Testis (tissue), 3 donors: ENCODE results near the gene CXXC4. TPM values are rescaled to one million over a fixed set of nuclear protein-coding genes. Genes with fewer than 3 reads are reported as not detected.

Source experiments
- DNase-seq: peaks from one replicate; pipeline ENCODE4 v3.0.0-alpha.2; 2019
- H3K27ac ChIP-seq, 2 donors: fragments of 200-600 bp; sonication (generic); one replicate each; pipeline ENCODE4 v1.5.1; 2019
- H3K27me3 ChIP-seq: fragments of 200-600 bp; sonication (generic); one replicate; pipeline ENCODE4 v1.5.1; 2019
- H3K36me3 ChIP-seq: fragments of 200-600 bp; sonication (generic); one replicate; pipeline ENCODE4 v1.5.1; 2017; ENCODE audit warnings: low read depth; ENCODE audit errors: missing control alignments
- H3K4me1 ChIP-seq: fragments of 200-600 bp; sonication (generic); one replicate; pipeline ENCODE4 v1.5.1; 2019
- H3K4me3 ChIP-seq, 2 donors: fragments of 200-600 bp; sonication (generic); one replicate each; pipeline ENCODE4 v1.5.1; 2017 to 2019
- H3K9me3 ChIP-seq: fragments of 200-600 bp; sonication (generic); one replicate; pipeline ENCODE4 v1.5.1; 2017
- CTCF ChIP-seq, 3 experiments: fragments of 450-650 bp in 2 of 3; fragments of 200-600 bp in 1 of 3; sonication (generic) in 1 of 3; IDR thresholded peaks; one replicate each; pipeline ENCODE4 v1.5.1; 2016 to 2019; ENCODE audit warnings: antibody characterized with exemption in 3 of 3, mild to moderate bottlenecking in 2 of 3, moderate library complexity in 1 of 3
- POLR2A ChIP-seq: fragments of 450-650 bp; IDR thresholded peaks from one replicate; pipeline ENCODE4 v1.6.1; 2017; ENCODE audit warnings: antibody characterized with exemption, mild to moderate bottlenecking, moderate library complexity
- WGBS, 2 donors: methylation state at CpG; one replicate each; pipeline ENCODE4 v1.1.5; 2018; 5-methylcytosine and 5-hydroxymethylcytosine counted together
- intact Hi-C: fragments of 100-400 bp; cut with DNase I; formaldehyde crosslinking; loops from one replicate; pipeline ENCODE4 v1.15.1; 2023; ENCODE audit warnings: low total_unique reads
- polyA plus RNA-seq: library from polyadenylated mRNA; stranded (reverse); fragments of 350-450 nt; fragmentation: Illumina TruSeq; extraction: RNeasy Lipid Tissue Mini Kit (QIAGEN cat#74804); gene quantifications from one replicate; pipeline ENCODE4 v1.2.3, GENCODE V29; 2014; ENCODE audit warnings: low read depth, low replicate concordance; ENCODE audit not compliant: insufficient read depth
- total RNA-seq, 2 donors: library from RNA; depleted of rRNA; stranded (reverse); fragments of >200 nt; gene quantifications; one replicate each; pipeline ENCODE4 v1.2.3, GENCODE V29; 2016

CXXC4 gene
- total and polyA plus RNA-seq, 3 donors from 2014 or later = 3.7 to 10.2 (median 8.6) TPM

GRCh38 chr4:104486716-104487504, 7.8 kb downstream of the CXXC4 start:
- H3K27ac ChIP-seq = peak overlapping the region in 1 of 2 donors; percentile 8
- 91 to 93% methylated on average over 2 of the region's 2 CpGs for WGBS, 2 donors
- DNase-seq = peak; percentile 20
- H3K9me3 ChIP-seq = no peaks in the 10 kb centered on the region
- H3K27me3 ChIP-seq = no peaks in the 10 kb centered on the region
- no peaks in the 10 kb centered on the region for H3K4me1 ChIP-seq
- no peak overlapping the region for H3K4me3 ChIP-seq
- TF ChIP-seq CTCF (IDR thresholded peaks at IDR 0.05) (no peak), POLR2A (no peak)
- no peaks in the 10 kb centered on the region for H3K36me3 ChIP-seq
- intact Hi-C loops = no loop called here

GRCh38 chr4:104475652-104476051, 19.0 kb downstream of the CXXC4 start:
- intact Hi-C loops = no loop called here
- no peaks in the 10 kb centered on the region for H3K36me3 ChIP-seq
- H3K27ac ChIP-seq = no peak overlapping the region
- no peaks in the 10 kb centered on the region for H3K9me3 ChIP-seq
- DNase-seq = no peak
- TF ChIP-seq POLR2A = no peak
- TF ChIP-seq CTCF (IDR thresholded peaks at IDR 0.05) = no peak
- no peak overlapping the region for H3K4me3 ChIP-seq
- no peaks in the 10 kb centered on the region for H3K27me3 ChIP-seq
- WGBS, 2 donors = 81 to 84% methylated on average over 4 of the region's 4 CpGs
- H3K4me1 ChIP-seq = no peaks in the 10 kb centered on the region

GRCh38 chr4:104472766-104473165, 21.9 kb downstream of the CXXC4 start:
- H3K36me3 ChIP-seq = no peaks in the 10 kb centered on the region
- H3K27me3 ChIP-seq = no peaks in the 10 kb centered on the region
- TF ChIP-seq POLR2A (no peak), CTCF (IDR thresholded peaks at IDR 0.05) (no peak)
- no peak overlapping the region for H3K27ac ChIP-seq
- DNase-seq = no peak
- H3K9me3 ChIP-seq = no peaks in the 10 kb centered on the region
- H3K4me1 ChIP-seq = no peaks in the 10 kb centered on the region
- 91 to 98% methylated on average over 1 of the region's 1 CpG for WGBS, 2 donors
- H3K4me3 ChIP-seq = no peak overlapping the region
- intact Hi-C loops = no loop called here

GRCh38 chr4:104470770-104471169, 23.9 kb downstream of the CXXC4 start:
- DNase-seq = no peak
- no peaks in the 10 kb centered on the region for H3K27me3 ChIP-seq
- whole genome bisulfite sequencing, 2 donors = 85 to 95% methylated on average over 1 of the region's 1 CpG
- no peak overlapping the region for H3K4me3 ChIP-seq
- intact Hi-C loops = no loop called here
- H3K4me1 ChIP-seq = no peaks in the 10 kb centered on the region
- TF ChIP-seq CTCF (IDR thresholded peaks at IDR 0.05) (no peak), POLR2A (no peak)
- no peak overlapping the region for H3K27ac ChIP-seq
- no peaks in the 10 kb centered on the region for H3K36me3 ChIP-seq
- no peaks in the 10 kb centered on the region for H3K9me3 ChIP-seq

GRCh38 chr4:104469794-104470193, 24.9 kb downstream of the CXXC4 start:
- Histone ChIP-seq H3K27me3 (no peaks in the 10 kb centered on the region), H3K27ac (no peak overlapping the region), H3K9me3 (no peaks in the 10 kb centered on the region), H3K36me3 (no peaks in the 10 kb centered on the region), H3K4me1 (no peaks in the 10 kb centered on the region), H3K4me3 (no peak overlapping the region)
- TF ChIP-seq CTCF (IDR thresholded peaks at IDR 0.05) = no peak
- no peak for TF ChIP-seq POLR2A
- DNase-seq = no peak
- intact Hi-C loops = no loop called here
